Osteoblast (primary cell): ENCODE measurements around the gene FARP1. TPM values are rescaled to one million over a fixed set of nuclear protein-coding genes. Genes with fewer than 3 reads are reported as not detected.

Experiments used
- DNase-seq: peaks from one replicate; pipeline ENCODE4 v3.0.0; 2011; ENCODE audit warnings: low spot score, mixed read lengths; ENCODE audit not compliant: insufficient read length; ENCODE audit errors: missing footprints
- H2AFZ ChIP-seq: 2 replicates; pipeline ENCODE4 v1.6.0; 2011; ENCODE audit warnings: mild to moderate bottlenecking, low read length
- H3K27ac ChIP-seq: 2 replicates; pipeline ENCODE4 v1.5.1; 2011; ENCODE audit warnings: mild to moderate bottlenecking, low read depth, low read length, moderate library complexity
- H3K27me3 ChIP-seq: 2 replicates; pipeline ENCODE4 v1.6.0; 2012; ENCODE audit warnings: mild to moderate bottlenecking, control low read depth, inconsistent platforms, low read length, moderate library complexity; ENCODE audit not compliant: insufficient read depth
- H3K36me3 ChIP-seq: 2 replicates; pipeline ENCODE4 v1.5.1; 2011; ENCODE audit warnings: mild to moderate bottlenecking, low read length, control low read depth, moderate library complexity; ENCODE audit not compliant: insufficient read depth
- H3K4me1 ChIP-seq: 2 replicates; pipeline ENCODE4 v1.5.1; 2011; ENCODE audit warnings: mild to moderate bottlenecking, low read length, control low read depth, moderate library complexity; ENCODE audit not compliant: insufficient read depth
- H3K4me2 ChIP-seq: 2 replicates; pipeline ENCODE4 v1.6.0; 2011; ENCODE audit warnings: mild to moderate bottlenecking, low read length; ENCODE audit not compliant: insufficient read depth
- H3K4me3 ChIP-seq: fragments of 200-600 bp; sonication (generic); 3 replicates; pipeline ENCODE4 v1.5.1; 2012; ENCODE audit warnings: mild to moderate bottlenecking, low read length, inconsistent platforms; ENCODE audit not compliant: insufficient read depth
- H3K79me2 ChIP-seq: 2 replicates; pipeline ENCODE4 v1.6.0; 2012; ENCODE audit warnings: mild to moderate bottlenecking, low read length, control low read depth, inconsistent platforms; ENCODE audit not compliant: insufficient read depth
- H3K9me3 ChIP-seq: 2 replicates; pipeline ENCODE4 v1.5.1; 2011; ENCODE audit warnings: low read depth, low read length, control low read depth
- H4K20me1 ChIP-seq: 2 replicates; pipeline ENCODE4 v1.6.0; 2012; ENCODE audit warnings: mild to moderate bottlenecking, low read length, control low read depth; ENCODE audit not compliant: insufficient read depth
- total RNA-seq: library from RNA; depleted of rRNA; stranded (reverse); fragments of >200 nt; gene quantifications from 2 replicates; pipeline ENCODE4 v1.2.3, GENCODE V29; 2012
- TF ChIP-seq, protein P1 (sequence below): IDR thresholded peaks from 2 replicates; pipeline ENCODE4 v1.5.1; 2011; ENCODE audit warnings: mild to moderate bottlenecking, low read depth, low read length, moderate library complexity; ENCODE audit errors: extremely low read depth

Gene FARP1
- total RNA-seq, 1 donor: 36.2 TPM

DNA sequence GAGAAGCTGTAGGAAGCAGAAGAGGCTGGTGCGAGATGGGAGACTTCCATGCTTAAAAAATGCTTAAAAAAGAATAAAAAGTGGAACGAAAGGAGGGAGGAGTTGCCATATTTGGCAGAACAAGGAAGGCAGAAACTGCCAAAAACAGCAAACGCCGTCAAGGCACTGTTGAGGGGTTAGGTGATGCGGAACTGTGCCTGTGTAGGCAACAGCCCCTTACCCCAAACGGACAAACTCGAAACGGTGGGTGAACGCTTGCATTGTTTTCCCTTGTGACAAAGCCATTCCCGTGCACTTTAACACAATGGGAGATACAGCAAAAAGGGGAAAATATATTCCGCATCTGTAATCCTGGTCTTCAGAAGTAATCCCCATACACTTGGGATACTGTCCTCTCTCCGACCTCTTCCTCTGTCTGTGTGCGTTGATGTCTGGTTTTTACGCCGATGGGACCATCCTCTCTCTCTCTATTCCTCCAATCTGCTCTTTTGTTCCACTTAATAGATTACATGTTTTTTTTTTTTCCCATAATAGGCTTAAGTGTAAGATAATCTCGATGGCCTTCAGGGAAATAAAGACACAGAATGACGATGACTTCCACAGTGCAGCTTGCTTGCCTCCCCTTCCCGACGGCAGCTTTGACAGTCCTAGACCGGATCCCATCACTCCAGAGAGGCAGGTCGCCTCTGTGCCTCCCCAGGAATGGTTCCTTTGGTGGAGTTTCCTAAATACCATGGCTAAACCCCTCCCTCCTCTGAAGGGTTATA, 166.9 kb downstream of the FARP1 start:
- no peaks in the 10 kb centered on the region for H3K4me1 ChIP-seq
- H3K4me2 ChIP-seq: no peak overlapping the region
- TF ChIP-seq, protein P1, sequence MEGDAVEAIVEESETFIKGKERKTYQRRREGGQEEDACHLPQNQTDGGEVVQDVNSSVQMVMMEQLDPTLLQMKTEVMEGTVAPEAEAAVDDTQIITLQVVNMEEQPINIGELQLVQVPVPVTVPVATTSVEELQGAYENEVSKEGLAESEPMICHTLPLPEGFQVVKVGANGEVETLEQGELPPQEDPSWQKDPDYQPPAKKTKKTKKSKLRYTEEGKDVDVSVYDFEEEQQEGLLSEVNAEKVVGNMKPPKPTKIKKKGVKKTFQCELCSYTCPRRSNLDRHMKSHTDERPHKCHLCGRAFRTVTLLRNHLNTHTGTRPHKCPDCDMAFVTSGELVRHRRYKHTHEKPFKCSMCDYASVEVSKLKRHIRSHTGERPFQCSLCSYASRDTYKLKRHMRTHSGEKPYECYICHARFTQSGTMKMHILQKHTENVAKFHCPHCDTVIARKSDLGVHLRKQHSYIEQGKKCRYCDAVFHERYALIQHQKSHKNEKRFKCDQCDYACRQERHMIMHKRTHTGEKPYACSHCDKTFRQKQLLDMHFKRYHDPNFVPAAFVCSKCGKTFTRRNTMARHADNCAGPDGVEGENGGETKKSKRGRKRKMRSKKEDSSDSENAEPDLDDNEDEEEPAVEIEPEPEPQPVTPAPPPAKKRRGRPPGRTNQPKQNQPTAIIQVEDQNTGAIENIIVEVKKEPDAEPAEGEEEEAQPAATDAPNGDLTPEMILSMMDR: no peak
- H3K27me3 ChIP-seq: no peaks in the 10 kb centered on the region
- H3K9me3 ChIP-seq: no peaks in the 10 kb centered on the region
- H4K20me1 ChIP-seq: peaks cover 22% of the 10 kb centered on the region
- H3K36me3 ChIP-seq: no peaks in the 10 kb centered on the region
- no peak overlapping the region for H2AFZ ChIP-seq
- peaks cover 28% of the 10 kb centered on the region for H3K79me2 ChIP-seq
- DNase-seq: no peak
- H3K27ac ChIP-seq: no peak overlapping the region
- H3K4me3 ChIP-seq: no peak overlapping the region

DNA sequence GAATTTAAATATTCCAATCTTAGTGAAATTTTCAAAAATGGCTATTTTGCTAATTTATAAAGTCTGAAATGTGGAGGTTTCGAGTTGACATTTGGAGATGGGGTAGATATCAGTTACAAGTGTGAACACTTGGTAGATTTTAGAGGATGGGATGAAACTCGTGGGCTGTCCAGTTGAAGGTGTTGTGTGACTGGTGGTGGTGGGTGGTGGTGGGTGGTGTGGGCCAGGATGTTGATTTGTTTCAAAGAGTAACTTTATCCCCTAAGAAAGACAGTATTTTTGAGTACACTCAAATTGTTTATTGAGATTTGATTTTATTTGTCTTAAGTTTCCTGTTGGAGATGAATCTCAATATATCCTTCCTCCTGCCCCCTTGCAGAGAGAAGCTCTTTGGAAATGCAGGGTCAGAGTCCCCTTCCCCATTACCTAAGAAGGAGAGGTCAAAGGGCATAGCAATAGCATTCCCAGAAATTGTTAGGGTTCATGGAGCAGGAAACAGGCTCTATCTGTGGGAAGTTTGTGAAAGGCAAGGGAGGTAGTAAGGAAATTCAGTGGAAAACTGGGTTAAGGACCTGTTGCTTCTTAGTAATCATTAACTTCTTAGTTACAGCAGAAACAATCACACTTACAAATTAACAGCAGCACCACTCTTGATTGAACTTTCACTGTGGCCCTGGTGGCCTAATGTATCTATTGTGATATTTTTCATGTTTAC, 167.7 kb downstream of the FARP1 start:
- Histone ChIP-seq H3K4me2 (no peak overlapping the region), H3K27me3 (no peaks in the 10 kb centered on the region), H4K20me1 (peaks cover 28% of the 10 kb centered on the region), H3K4me1 (no peaks in the 10 kb centered on the region), H3K79me2 (peaks cover 28% of the 10 kb centered on the region), H3K4me3 (no peak overlapping the region), H3K36me3 (no peaks in the 10 kb centered on the region), H3K27ac (no peak overlapping the region), H3K9me3 (no peaks in the 10 kb centered on the region), H2AFZ (no peak overlapping the region)
- TF ChIP-seq, protein P1: no peak
- DNase-seq: no peak

DNA sequence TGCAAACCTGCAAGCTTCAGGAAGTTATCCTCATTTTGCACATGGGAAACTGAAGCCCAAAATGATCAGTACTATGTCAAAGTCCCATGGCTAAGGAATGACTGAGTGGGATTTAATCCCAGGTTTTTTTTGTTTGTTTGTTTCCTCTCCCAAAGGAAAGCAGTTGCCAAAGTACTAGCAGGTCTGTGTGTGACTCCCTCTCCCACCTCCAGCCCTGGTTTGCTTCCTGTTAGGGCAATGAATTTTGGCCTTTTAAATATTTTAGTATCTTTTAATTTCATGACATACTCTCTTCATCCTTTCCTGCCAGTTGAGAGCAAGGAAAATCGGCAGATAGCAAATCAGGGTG, 168.3 kb downstream of the FARP1 start:
- Histone ChIP-seq H3K79me2 (peaks cover 26% of the 10 kb centered on the region), H3K27ac (no peak overlapping the region), H3K36me3 (peaks cover 2% of the 10 kb centered on the region), H4K20me1 (peaks cover 31% of the 10 kb centered on the region), H2AFZ (no peak overlapping the region), H3K9me3 (no peaks in the 10 kb centered on the region), H3K27me3 (no peaks in the 10 kb centered on the region), H3K4me1 (no peaks in the 10 kb centered on the region), H3K4me3 (no peak overlapping the region), H3K4me2 (no peak overlapping the region)
- TF ChIP-seq, protein P1: no peak
- DNase-seq: no peak

DNA sequence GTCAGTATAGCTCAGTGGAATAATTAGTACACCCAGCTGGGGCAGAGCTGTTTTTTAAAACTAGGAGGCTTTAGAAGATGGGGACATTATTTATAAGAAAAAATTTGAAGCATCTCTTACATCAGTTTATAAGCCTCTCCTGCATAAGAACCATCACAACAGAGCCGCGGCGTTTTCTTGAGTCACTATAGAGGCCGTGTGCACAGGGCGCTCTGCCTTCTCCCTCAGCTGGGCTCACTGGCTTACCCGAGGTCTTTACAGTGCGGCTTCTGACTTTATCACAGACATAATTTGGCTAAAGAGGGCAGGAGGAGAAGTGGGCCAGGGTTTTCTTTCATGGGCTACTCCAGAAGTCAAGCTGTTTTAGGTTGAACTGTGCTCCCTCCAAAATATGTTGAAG, 169.7 kb downstream of the FARP1 start:
- no peaks in the 10 kb centered on the region for H3K27me3 ChIP-seq
- no peak for DNase-seq
- no peaks in the 10 kb centered on the region for H3K9me3 ChIP-seq
- TF ChIP-seq, protein P1: no peak
- no peak overlapping the region for H3K4me3 ChIP-seq
- H3K36me3 ChIP-seq: peaks cover 7% of the 10 kb centered on the region
- peaks cover 28% of the 10 kb centered on the region for H4K20me1 ChIP-seq
- no peak overlapping the region for H3K4me2 ChIP-seq
- peaks cover 20% of the 10 kb centered on the region for H3K79me2 ChIP-seq
- H2AFZ ChIP-seq: no peak overlapping the region
- H3K4me1 ChIP-seq: no peaks in the 10 kb centered on the region
- H3K27ac ChIP-seq: no peak overlapping the region
